Measurements from ENCODE around the gene IZUMO4. TPM values are rescaled to one million over a fixed set of nuclear protein-coding genes. Genes with fewer than 3 reads are reported as not detected.

IZUMO4 gene
- total RNA-seq, 1 experiment from 2014 or later = 285 TPM

DNA sequence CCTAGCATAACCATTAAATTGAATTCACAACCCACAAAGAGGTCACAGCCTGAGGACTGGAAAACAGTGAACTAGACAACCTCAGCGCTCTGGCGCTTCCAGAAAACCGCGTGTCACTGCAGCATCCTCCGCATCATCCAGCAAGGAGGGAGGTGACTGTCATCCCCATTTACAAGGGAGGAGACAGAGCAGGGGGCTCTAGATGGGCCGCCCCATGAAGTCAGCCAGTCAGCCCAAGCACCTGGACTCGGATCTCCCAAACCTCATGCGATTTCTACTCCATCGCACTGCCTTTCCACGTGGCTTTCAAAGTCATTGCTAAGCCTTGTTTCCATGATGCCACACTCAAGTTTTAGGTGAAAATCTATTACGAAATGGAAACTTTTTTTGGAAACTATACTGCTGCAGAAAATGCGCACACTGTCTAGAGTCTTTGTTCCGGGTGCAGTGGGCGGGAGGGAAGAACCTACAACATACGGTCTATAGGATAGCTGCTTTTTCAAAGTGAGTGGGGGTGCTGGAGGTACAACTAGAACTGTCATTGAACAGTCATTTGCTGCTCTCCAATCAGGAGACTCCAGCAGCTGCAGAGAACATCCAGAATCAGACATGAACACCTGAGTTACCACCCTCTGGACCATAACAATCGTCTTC is 51.9 kb downstream of the IZUMO4 start:
- no peak overlapping the region for H3K4me3 ChIP-seq (ENCODE audit: low read length)
- no peak for DNase-seq
- no peaks in the 10 kb centered on the region for H3K36me3 ChIP-seq (ENCODE audit: insufficient read depth, low read length)
- H3K79me2 ChIP-seq (ENCODE audit: low read length) = peaks cover 75% of the 10 kb centered on the region
- no peaks in the 10 kb centered on the region for H3K9me3 ChIP-seq (ENCODE audit: low read length)
- no peak overlapping the region for H3K9ac ChIP-seq (ENCODE audit: low read length)
- no peak overlapping the region for H3K27ac ChIP-seq (ENCODE audit: low read length)
- no peak overlapping the region for H3K4me2 ChIP-seq (ENCODE audit: low read depth, low read length, poor library complexity, severe bottlenecking)
- H3K9me2 ChIP-seq (replicated peaks; ENCODE audit: insufficient read depth, low read length) = no peaks in the 10 kb centered on the region
- H2AFZ ChIP-seq (ENCODE audit: low read length) = no peak overlapping the region
- no peaks in the 10 kb centered on the region for H3K27me3 ChIP-seq (ENCODE audit: low read length)
- peaks cover 25% of the 10 kb centered on the region for H3K4me1 ChIP-seq (ENCODE audit: low read length)
- H4K20me1 ChIP-seq (ENCODE audit: insufficient read depth, low read depth, low read length) = peaks cover 21% of the 10 kb centered on the region

Other genes with a start within 250 kb of the IZUMO4 start
- 15.7 and 16.3 TPM in 2 replicates for gene REXO1, start 248.4 kb upstream of the IZUMO4 start, total RNA-seq (2014; rRNA removed; shearing (Covaris generic); ENCODE audit: low replicate concordance)
- 12.8 and 13.2 TPM in 2 replicates for gene KLF16, start 233.3 kb upstream of the IZUMO4 start, total RNA-seq (2014; rRNA removed; shearing (Covaris generic); ENCODE audit: low replicate concordance)
- 52.5 and 110 TPM in 2 replicates for gene ABHD17A, start 211.4 kb upstream of the IZUMO4 start, total RNA-seq (2014; rRNA removed; shearing (Covaris generic); ENCODE audit: low replicate concordance)
- gene ADAT3, start 191.5 kb upstream of the IZUMO4 start, total RNA-seq (2014; rRNA removed; shearing (Covaris generic); ENCODE audit: low replicate concordance) = 1.2 and 5.2 TPM in 2 replicates
- gene SCAMP4, start 191.5 kb upstream of the IZUMO4 start, total RNA-seq (2014; rRNA removed; shearing (Covaris generic); ENCODE audit: low replicate concordance) = 18.4 and 23.8 TPM in 2 replicates
- gene CSNK1G2, start 155.7 kb upstream of the IZUMO4 start, total RNA-seq (2014; rRNA removed; shearing (Covaris generic); ENCODE audit: low replicate concordance) = 57.1 and 102 TPM in 2 replicates
- gene BTBD2, start 81.2 kb upstream of the IZUMO4 start, total RNA-seq (2014; rRNA removed; shearing (Covaris generic); ENCODE audit: low replicate concordance) = 66.8 and 112 TPM in 2 replicates
- gene MKNK2, start 45.7 kb upstream of the IZUMO4 start, total RNA-seq (2014; rRNA removed; shearing (Covaris generic); ENCODE audit: low replicate concordance) = 526 and 862 TPM in 2 replicates
- gene MOB3A, start 589 bp upstream of the IZUMO4 start, total RNA-seq (2014; rRNA removed; shearing (Covaris generic); ENCODE audit: low replicate concordance) = 153 and 219 TPM in 2 replicates
- 82.3 and 101 TPM in 2 replicates for gene AP3D1, start 54.7 kb downstream of the IZUMO4 start, total RNA-seq (2014; rRNA removed; shearing (Covaris generic); ENCODE audit: low replicate concordance)
- 10.8 and 13.3 TPM in 2 replicates for gene DOT1L, start 67.0 kb downstream of the IZUMO4 start, total RNA-seq (2014; rRNA removed; shearing (Covaris generic); ENCODE audit: low replicate concordance)
- gene PLEKHJ1, start 139.4 kb downstream of the IZUMO4 start, total RNA-seq (2014; rRNA removed; shearing (Covaris generic); ENCODE audit: low replicate concordance) = 57.4 and 136 TPM in 2 replicates
- 27.2 and 55.8 TPM in 2 replicates for gene SF3A2, start 139.9 kb downstream of the IZUMO4 start, total RNA-seq (2014; rRNA removed; shearing (Covaris generic); ENCODE audit: low replicate concordance)
- 1.9 and 7.2 TPM in 2 replicates for gene AMH, start 152.4 kb downstream of the IZUMO4 start, total RNA-seq (2014; rRNA removed; shearing (Covaris generic); ENCODE audit: low replicate concordance)
- gene JSRP1, start 159.5 kb downstream of the IZUMO4 start, total RNA-seq (2014; rRNA removed; shearing (Covaris generic); ENCODE audit: low replicate concordance) = not detected in 2 replicates
- not detected in 2 replicates for gene PEAK3, start 185.3 kb downstream of the IZUMO4 start, total RNA-seq (2014; rRNA removed; shearing (Covaris generic); ENCODE audit: low replicate concordance)
- not detected in 2 replicates for gene LINGO3, start 211.2 kb downstream of the IZUMO4 start, total RNA-seq (2014; rRNA removed; shearing (Covaris generic); ENCODE audit: low replicate concordance)
- 140 and 228 TPM in 2 replicates for gene LSM7, start 231.7 kb downstream of the IZUMO4 start, total RNA-seq (2014; rRNA removed; shearing (Covaris generic); ENCODE audit: low replicate concordance)
- 18.2 and 48.3 TPM in 2 replicates for gene SPPL2B, start 231.8 kb downstream of the IZUMO4 start, total RNA-seq (2014; rRNA removed; shearing (Covaris generic); ENCODE audit: low replicate concordance)

Measured in Karpas-422 (cell line).